ENCODE data around the gene C10orf95.

The C10orf95 gene

GRCh38 chr10:102416695-102417094 lies 34.6 kb downstream of the C10orf95 start:
- H3K9me2 ChIP-seq (replicated peaks; ENCODE audit: low read depth, low read length): no peaks in the 10 kb centered on the region
- H3F3A ChIP-seq (ENCODE audit: low read depth): no peaks in the 10 kb centered on the region
- no peaks in the 10 kb centered on the region for H3K9me3 ChIP-seq (ENCODE audit: insufficient read depth, low read depth, low read length)
- no peak overlapping the region for H3K4me3 ChIP-seq (ENCODE audit: low read length, poor library complexity, severe bottlenecking)
- H3K79me2 ChIP-seq (ENCODE audit: insufficient read depth, low read length): peaks cover 4% of the 10 kb centered on the region; the same call in 1 of the 2 replicates
- no peak overlapping the region for H3K9ac ChIP-seq (ENCODE audit: low read depth, low read length, poor library complexity, severe bottlenecking)
- no peak overlapping the region for H3K4me2 ChIP-seq (ENCODE audit: low read depth, low read length, poor library complexity, severe bottlenecking)
- H2AFZ ChIP-seq (ENCODE audit: low read length): no peak overlapping the region
- H4K20me1 ChIP-seq (ENCODE audit: insufficient read depth, low read length, poor library complexity, severe bottlenecking): no peaks in the 10 kb centered on the region
- no peaks in the 10 kb centered on the region for H3K36me3 ChIP-seq (ENCODE audit: insufficient read depth, low read length)
- no peak for TF ChIP-seq EZH2phosphoT487 (IDR thresholded peaks at IDR 0.05; ENCODE audit: borderline replicate concordance)
- no peak for TF ChIP-seq CTCF (conservative IDR thresholded peaks at IDR 0.05; ENCODE audit: low read length)
- H3K4me1 ChIP-seq (ENCODE audit: insufficient read depth, low read length, poor library complexity, severe bottlenecking): peaks cover 16% of the 10 kb centered on the region
- no peaks in the 10 kb centered on the region for H3K27me3 ChIP-seq (ENCODE audit: insufficient read depth, low read length, poor library complexity, severe bottlenecking)

- Histone ChIP-seq H3F3A (ENCODE audit: low read depth) (no peaks in the 10 kb centered on the region), H3K27me3 (ENCODE audit: insufficient read depth, low read length, poor library complexity, severe bottlenecking) (no peaks in the 10 kb centered on the region), H3K4me3 (ENCODE audit: low read length, poor library complexity, severe bottlenecking) (no peak overlapping the region), H3K4me1 (ENCODE audit: insufficient read depth, low read length, poor library complexity, severe bottlenecking) (peaks cover 13% of the 10 kb centered on the region), H3K4me2 (ENCODE audit: low read depth, low read length, poor library complexity, severe bottlenecking) (no peak overlapping the region), H3K36me3 (ENCODE audit: insufficient read depth, low read length) (no peaks in the 10 kb centered on the region), H3K79me2 (ENCODE audit: insufficient read depth, low read length) (peaks cover under 1% of the 10 kb centered on the region; the same call in 1 of the 2 replicates), H2AFZ (ENCODE audit: low read length) (no peak overlapping the region), H3K9me3 (ENCODE audit: insufficient read depth, low read depth, low read length) (no peaks in the 10 kb centered on the region), H3K9me2 (replicated peaks; ENCODE audit: low read depth, low read length) (no peaks in the 10 kb centered on the region), H4K20me1 (ENCODE audit: insufficient read depth, low read length, poor library complexity, severe bottlenecking) (no peaks in the 10 kb centered on the region), H3K9ac (ENCODE audit: low read depth, low read length, poor library complexity, severe bottlenecking) (no peak overlapping the region)
- TF ChIP-seq CTCF (conservative IDR thresholded peaks at IDR 0.05; ENCODE audit: low read length) (no peak), EZH2phosphoT487 (IDR thresholded peaks at IDR 0.05; ENCODE audit: borderline replicate concordance) (no peak)
Measured at GRCh38 chr10:102416283-102416682, 35.1 kb downstream of the C10orf95 start.

- Histone ChIP-seq H3K36me3 (ENCODE audit: insufficient read depth, low read length) (no peaks in the 10 kb centered on the region), H3K79me2 (ENCODE audit: insufficient read depth, low read length) (no peaks in the 10 kb centered on the region), H3K4me1 (ENCODE audit: insufficient read depth, low read length, poor library complexity, severe bottlenecking) (peaks cover 5% of the 10 kb centered on the region), H3K9me2 (replicated peaks; ENCODE audit: low read depth, low read length) (no peaks in the 10 kb centered on the region), H3K4me3 (ENCODE audit: low read length, poor library complexity, severe bottlenecking) (no peak overlapping the region), H3K9ac (ENCODE audit: low read depth, low read length, poor library complexity, severe bottlenecking) (no peak overlapping the region), H3K9me3 (ENCODE audit: insufficient read depth, low read depth, low read length) (no peaks in the 10 kb centered on the region), H3K4me2 (ENCODE audit: low read depth, low read length, poor library complexity, severe bottlenecking) (no peak overlapping the region), H3K27me3 (ENCODE audit: insufficient read depth, low read length, poor library complexity, severe bottlenecking) (peaks cover 15% of the 10 kb centered on the region), H3F3A (ENCODE audit: low read depth) (no peaks in the 10 kb centered on the region), H2AFZ (ENCODE audit: low read length) (no peak overlapping the region), H4K20me1 (ENCODE audit: insufficient read depth, low read length, poor library complexity, severe bottlenecking) (no peaks in the 10 kb centered on the region)
- no peak for TF ChIP-seq CTCF (conservative IDR thresholded peaks at IDR 0.05; ENCODE audit: low read length)
Measured at GRCh38 chr10:102414749-102415148, 36.6 kb downstream of the C10orf95 start.
